ENCODE results near the gene CHI3L2. TPM values are rescaled to one million over a fixed set of nuclear protein-coding genes. Genes with fewer than 3 reads are reported as not detected.

The CHI3L2 gene
- total RNA-seq, 1 donor from 2014 or later, result 19.1 TPM

DNA sequence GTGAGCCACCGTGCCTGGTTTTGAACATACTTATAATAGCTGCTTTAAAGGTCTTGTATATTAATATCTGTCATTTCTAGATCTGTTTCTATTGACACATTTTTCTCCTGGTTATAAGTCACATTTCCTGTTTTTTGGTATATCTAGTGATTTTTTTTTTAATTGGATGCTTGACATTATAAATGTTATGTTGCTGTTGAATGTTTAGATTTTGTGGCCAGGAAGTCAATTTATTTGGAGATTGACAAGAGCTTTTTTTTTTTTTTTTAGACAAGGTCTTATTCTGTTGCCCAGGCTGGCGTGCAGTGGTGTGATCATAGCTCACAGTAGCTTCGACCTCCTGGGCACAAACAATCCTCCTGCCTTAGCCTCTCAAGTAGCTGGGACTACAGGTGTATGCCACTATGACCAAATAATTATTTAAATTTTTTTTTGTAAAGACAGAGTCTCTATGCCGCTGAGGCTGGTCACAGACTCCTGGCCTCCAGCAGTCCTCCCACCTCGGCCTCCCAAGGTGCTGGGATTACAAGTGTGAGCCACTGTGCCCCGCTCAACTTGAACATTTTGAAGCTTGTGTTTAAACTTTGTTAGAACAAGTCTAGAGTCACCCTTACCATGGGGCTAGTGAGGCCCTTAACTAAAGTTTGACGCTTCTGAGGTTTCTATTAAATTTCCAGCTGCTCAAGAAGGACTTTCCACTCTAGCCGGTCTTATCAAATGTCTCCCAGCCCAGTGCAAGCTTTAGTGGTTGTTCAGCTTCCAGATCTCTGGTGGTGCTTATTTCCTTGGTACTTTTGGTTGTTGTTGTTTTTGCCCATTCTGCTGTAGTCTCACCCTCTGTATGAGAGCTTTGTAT, 8.6 kb upstream of the CHI3L2 start:
- intact Hi-C loops (cut with micrococcal nuclease), result loop anchor here (5.0 kb wide), 4 partner anchors 347 to 587 kb away; partner anchors contain the start of genes CD53, KCNA3 and RAP1A

DNA sequence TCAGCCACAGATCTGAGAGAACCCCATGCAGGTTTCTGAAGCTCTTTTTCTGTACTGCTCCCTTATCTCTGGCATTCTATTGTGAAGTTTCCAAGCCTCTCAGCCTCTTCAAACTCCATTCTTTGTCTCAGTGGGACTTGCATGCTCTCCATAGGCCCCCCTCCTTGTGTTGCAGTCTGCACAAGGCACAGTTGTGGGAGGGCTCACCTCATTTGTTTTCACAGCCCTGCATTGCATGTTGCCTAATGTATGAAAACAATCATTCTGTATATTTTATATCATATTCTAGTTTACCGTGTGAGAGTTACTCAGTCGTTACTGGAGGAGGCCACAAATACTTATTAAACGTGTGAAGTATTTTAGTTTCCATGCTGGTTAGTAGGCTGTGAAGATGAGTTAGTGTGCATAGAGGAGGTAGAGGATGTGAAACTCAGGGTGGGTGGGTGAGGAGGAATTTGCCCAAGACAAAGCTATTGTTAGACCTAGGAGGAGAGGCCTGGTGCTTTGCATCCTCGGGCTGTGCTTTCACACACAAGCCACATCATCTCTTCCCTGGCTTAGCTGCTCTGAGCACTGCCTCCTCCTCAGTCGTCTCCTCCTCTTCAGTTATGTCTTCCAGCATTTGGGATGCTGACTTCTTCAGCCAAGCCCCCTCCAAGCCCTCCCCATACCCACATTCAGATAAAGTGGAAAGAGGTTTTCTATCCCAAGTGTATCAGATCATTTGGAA, 7.8 kb upstream of the CHI3L2 start:
- intact Hi-C loops (cut with micrococcal nuclease), result loop anchor here (5.0 to 10.0 kb wide), 8 partner anchors 32 to 587 kb away; partner anchors contain the start of genes C1orf162, CD53, KCNA3 and RAP1A

DNA sequence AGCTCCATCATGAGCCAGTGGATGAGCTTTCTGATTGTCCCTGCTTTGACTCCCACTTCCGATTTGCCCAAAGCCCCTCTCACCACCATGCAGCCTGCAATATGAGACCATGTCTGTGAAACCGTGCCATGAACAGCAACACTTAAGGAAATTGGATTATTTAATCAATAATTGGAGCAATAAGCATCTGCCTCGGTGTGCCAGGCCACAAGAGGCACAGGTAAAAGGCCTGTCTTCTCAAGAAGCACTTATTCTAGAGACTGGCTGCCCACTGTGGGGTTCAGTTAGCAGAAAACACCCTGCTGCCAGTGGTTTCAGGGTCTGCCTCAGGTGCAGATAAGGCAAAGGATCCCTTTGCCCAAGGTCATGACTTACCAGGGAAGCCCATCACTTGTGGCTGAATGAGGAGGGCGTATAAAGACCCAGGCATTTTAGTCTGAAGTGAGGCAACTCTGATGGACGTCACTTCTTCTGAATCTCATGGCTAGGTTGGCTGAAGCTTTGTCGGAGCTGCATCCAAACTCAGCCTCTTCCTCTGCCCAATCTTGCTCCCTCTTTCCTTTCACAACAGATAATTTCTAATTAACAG, 7.1 kb upstream of the CHI3L2 start:
- intact Hi-C loops (cut with micrococcal nuclease), result loop anchor here (5.0 to 10.0 kb wide), 4 partner anchors 33 to 433 kb away; partner anchors contain the start of gene C1orf162

GRCh38 chr1:111221276-111221632, 6.3 kb upstream of the CHI3L2 start:
- intact Hi-C loops (cut with micrococcal nuclease), result loop anchor here (1.0 to 10.0 kb wide), 5 partner anchors 21 to 434 kb away; partner anchors contain the start of genes C1orf162 and DENND2D

DNA sequence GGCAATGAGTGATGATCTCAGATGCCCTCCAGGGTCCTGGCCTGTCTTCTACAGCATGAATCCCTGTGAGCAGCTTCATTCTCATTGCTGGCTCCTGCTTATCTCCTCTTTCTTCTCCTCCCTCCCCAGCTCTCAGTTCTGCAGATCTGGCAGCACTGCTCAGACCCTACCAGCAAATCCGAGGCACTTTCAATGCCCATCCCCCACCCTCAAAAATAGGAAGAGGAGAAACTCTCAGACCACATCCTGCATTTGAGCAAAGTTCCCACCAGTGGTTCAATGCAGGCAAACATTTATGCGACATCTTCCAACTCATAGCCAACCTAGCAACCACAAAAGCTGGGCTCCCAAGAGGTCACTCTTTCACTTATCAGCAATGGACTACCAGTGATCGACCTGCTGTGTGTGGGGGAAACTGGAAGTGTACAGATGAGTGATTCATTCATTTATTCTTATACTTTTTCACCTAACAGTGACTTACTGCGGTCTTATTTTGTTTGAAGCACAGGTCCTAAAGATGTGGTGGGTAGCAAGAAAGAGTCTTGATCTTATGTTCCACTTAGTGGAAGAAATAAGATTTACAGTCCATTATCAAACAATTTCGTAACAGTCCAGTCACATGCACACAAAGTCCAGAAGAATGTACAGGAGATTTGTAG, 5.8 kb upstream of the CHI3L2 start:
- intact Hi-C loops (cut with micrococcal nuclease), result loop anchor here (1.0 to 10.0 kb wide), 11 partner anchors 7 to 434 kb away; partner anchors contain the start of genes ATP5PB, C1orf162, DENND2D and WDR77

DNA sequence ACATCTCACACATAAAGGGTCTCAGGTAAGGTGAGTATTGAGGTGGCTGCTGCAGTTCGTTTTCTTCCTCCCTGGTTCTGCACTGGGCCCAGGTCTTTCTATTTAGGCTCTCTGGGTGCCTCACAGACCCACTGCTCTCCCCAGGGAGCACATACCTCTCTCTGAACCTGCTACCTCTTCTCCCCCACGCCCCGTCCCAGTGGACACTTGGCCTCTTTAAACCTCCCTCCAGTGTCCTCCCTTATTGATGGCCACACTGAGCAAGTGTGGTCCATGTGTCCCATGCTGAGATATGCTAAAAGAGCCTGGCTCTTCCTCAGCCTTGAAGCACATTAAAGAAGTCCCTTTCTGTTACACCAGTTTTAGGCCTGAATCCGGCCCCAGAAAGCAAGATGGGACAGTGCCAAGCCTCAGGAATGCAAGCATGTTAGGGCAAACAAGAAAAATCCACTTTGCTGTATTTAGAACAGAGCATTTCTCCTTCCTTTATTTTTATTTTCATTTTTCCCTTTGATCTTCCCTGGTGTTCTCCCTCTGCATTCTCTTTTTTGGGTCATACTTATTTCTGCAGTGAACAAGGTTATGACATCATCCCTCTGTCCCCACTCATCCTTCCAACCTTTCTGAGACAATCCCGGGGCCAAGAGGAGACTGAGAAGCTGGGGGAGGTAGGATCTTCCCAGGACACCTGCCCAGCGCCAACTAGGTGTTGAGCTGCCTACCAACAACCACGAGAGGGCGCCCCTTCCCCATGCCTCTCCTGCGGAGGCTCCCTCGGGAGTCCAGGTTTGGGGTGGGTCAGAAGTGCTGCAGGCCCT, 5.0 kb upstream of the CHI3L2 start:
- intact Hi-C loops (cut with micrococcal nuclease), result loop anchor here (1.0 to 10.0 kb wide), 12 partner anchors 8 to 435 kb away; partner anchors contain the start of genes ATP5PB, C1orf162 and WDR77

DNA sequence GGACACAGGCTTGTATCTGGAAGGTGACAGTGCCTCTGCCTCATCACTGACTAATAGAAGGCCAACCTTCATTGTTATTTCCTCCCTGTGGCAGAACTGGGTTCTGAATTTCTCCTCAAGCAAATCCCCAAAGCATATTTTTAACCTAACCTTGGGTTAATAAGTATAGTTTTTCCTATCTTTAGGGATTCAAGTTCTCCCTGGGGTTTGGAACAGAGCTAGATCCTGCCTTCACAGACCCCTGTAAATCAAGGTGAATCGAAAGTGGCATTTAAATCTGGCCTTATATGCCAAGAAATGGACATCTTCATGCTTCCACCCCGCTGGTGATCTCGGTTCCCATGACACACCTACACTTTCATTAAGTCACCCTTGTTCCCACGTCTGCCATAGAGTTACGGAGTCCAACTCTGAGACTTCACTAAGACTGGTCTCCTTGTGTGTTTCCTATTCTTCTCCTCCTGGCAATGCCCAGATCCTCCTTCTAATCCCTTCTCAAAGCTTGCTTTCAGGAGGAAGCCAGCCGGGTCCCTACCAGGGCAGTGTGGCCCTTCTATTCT, 4.3 kb upstream of the CHI3L2 start:
- intact Hi-C loops (cut with micrococcal nuclease), result loop anchor here (1.0 to 10.0 kb wide), 8 partner anchors 36 to 436 kb away; partner anchors contain the start of genes ATP5PB, C1orf162 and WDR77

- intact Hi-C loops (cut with micrococcal nuclease), result loop anchor here (10.0 kb wide), 1 partner anchor 250 kb away; the partner anchor contains the start of gene C1orf162
These were observed 2.4 kb upstream of the CHI3L2 start for GRCh38 chr1:111225091-111225490.

GRCh38 chr1:111225717-111226400, 1.7 kb upstream of the CHI3L2 start:
- intact Hi-C loops (cut with micrococcal nuclease), result loop anchor here (10.0 kb wide), 1 partner anchor 249 kb away; the partner anchor contains the start of gene C1orf162

DNA sequence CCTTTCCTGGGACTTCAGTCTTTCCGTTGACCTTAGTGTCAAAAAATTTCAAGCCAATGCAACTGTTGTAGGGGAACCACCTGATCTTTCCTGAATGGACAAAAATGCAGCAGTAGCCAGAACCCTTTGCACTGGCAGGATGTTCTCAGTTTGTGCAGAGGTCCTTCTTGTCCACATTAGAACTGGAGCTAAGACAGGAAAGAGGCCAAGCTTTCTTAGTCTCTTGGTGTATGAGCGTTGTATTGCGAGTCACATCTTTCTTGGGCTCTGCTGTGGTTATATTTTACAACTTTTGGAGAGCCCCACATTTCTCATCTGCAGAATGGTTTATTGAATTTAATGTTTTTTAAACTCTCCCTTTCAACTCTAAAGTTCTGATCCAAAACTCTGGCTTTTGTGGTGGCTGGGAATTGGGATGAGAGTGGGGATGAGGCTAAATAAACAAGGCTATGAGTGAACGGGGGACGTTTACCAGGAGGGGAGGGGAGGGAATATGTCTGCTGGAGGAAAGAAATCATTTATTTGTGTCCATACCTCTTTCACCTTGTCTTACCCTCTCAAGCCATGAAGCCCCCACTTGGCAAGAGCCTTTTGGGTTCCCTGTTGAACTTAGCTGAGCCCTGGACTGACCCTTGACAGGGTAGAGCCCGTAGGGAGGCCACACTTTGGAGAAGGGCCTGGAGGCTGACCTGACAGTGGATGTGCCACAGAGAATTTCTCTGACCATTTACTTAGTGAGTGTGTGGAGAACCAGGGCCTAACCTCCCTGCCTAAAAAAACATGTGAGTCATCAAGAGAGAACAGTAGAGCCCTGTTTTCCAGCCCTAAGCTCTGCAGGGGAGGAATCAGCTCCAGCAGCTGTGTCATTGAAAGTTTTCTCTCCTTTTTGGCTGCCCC, 586 bp downstream of the CHI3L2 start:
- intact Hi-C loops (cut with micrococcal nuclease), result loop anchor here (10.0 kb wide), 1 partner anchor 247 kb away; the partner anchor contains the start of gene C1orf162

- intact Hi-C loops (cut with micrococcal nuclease), result loop anchor here (1.0 to 10.0 kb wide), 2 partner anchors 47 to 246 kb away; partner anchors contain the start of gene C1orf162
These were observed 1.2 kb downstream of the CHI3L2 start for GRCh38 chr1:111228748-111229126.

GRCh38 chr1:111232134-111232533, 4.6 kb downstream of the CHI3L2 start:
- intact Hi-C loops (cut with micrococcal nuclease), result no loop called here

DNA sequence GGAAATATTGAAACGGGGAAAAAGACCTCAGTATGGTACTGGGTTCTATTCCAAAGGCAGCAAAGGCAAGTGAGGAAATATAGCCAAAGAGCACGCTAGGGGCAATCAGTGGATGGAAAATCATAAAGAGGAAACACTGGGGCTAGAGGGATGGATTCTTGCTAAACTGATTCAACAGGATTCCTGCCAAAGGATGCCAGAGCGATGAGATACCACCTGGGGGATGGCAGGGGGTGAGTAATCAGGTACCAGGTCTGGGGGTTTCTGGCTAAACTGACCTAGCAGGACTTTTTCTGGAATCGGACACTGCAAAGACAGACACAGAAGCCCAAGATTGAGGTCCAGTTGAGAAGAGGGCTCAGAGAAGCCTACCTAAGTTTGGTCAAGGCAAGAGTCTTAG, 6.7 kb downstream of the CHI3L2 start:
- intact Hi-C loops (cut with micrococcal nuclease), result no loop called here

DNA sequence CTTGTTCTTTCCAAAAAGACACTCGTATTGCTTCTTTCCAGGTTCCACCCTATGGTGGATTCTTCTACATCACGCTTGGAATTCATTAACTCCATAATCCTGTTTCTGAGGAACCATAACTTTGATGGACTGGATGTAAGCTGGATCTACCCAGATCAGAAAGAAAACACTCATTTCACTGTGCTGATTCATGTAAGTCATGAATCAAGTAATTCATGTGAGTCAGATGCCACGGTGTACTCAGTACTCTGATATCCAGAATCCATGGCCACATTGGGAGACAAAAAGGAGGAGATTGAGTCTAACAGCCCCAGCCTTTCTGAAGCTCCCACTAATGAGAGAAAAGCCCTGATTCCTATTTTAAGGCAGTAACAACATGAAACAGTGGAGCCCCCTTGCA, 7.4 kb downstream of the CHI3L2 start:
- intact Hi-C loops (cut with micrococcal nuclease), result no loop called here

DNA sequence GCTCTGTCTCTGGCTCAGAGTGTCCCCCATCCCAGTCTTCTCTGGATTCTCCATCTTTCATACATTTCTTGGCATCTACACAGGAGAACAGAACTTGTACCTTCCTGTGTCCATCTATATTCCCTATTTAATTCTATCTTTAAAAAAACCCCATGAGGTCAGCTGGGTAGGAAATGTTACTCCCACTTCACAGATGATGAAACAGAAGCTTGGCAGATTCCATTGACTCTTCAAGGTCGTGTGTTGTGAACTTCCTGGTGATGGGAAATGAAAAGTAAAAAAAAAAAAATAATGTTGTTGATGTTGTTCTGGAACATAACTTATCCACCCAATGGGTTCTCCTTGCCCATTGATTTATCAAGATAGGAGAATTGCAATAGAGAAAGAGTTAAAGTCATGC, 8.9 kb downstream of the CHI3L2 start:
- intact Hi-C loops (cut with micrococcal nuclease), result no loop called here

GRCh38 chr1:111236806-111237205, 9.3 kb downstream of the CHI3L2 start:
- intact Hi-C loops (cut with micrococcal nuclease), result no loop called here

DNA sequence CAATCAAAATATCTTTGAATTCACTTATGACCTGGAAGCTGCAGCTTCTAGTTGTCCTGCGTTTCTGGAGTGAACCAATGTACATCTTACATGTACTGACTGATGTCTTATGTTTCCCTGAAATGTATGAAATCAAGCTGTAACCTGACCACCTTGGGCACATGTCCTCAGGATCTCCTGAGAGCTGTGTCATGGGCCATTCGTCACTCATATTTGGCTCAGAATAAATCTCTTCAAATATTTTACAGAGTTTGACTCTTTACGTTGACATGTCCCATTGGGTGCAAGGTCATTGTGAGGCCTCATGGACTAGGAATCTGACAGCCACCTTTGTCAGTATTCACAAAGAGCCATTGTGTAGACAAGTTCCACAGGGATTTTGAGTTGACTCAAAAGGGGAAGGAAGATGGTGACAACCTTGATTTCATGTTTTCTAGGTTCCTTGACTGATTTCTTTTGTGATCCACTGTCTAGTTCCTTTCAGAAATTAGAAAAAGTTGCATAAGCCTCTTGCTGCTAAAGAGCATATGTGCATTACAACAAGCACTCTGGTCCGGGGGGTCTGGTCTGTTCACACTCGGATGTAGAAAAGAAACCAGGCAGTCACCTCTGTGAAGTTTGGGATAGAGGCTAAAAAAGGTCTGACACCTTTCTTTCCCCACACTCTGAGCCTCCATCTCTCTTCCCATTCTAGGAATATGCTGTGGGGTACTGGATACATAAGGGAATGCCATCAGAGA, 10.7 kb downstream of the CHI3L2 start:
- intact Hi-C loops (cut with micrococcal nuclease), result no loop called here

All from T-helper 1 cell treated with Interleukin-12 subunit alpha and Interleukin-12 subunit beta and Interleukin-4 antibody, amounts not matched to agents 30 ng/mL and 1 ng/mL, for 36 hours (primary cell).